Measurements from ENCODE around the gene PPP6R3. TPM values are rescaled to one million over a fixed set of nuclear protein-coding genes. Genes with fewer than 3 reads are reported as not detected.

Gene PPP6R3
- polyA plus RNA-seq, 1 donor from 2014 or later, result 111 TPM

DNA sequence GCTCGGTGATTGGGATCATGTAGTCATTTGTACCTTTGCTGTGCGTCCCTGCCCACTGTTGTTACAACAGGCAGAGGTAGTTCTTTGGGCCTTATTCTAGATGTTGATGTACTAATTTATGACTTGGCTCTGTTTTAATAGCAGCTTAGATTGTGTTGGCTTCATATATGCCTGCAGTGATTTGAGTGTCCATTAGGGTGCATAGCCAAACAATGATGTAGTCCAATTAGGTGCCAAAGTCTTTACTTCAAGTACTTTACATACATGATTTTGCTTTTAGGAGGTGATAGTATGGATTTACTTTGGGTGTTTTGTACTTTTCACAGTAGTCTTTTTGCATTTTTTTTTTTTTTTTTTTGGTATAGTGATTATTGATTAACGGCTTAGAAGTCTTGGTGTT is 46.4 kb downstream of the PPP6R3 start:
- Histone ChIP-seq H3K27ac (ENCODE audit: low read length) (no peak overlapping the region), H3K9me2 (ENCODE audit: insufficient read depth, low read length) (no peaks in the 10 kb centered on the region), H3K27me3 (ENCODE audit: insufficient read depth, low read depth, low read length) (no peaks in the 10 kb centered on the region), H3K4me3 (ENCODE audit: low read length) (no peak overlapping the region), H3K79me2 (replicated peaks; ENCODE audit: insufficient read depth, low read length) (peaks cover 80% of the 10 kb centered on the region), H3K4me2 (ENCODE audit: low read length) (no peak overlapping the region), H3F3A (ENCODE audit: insufficient read depth, low read length, poor library complexity, severe bottlenecking) (no peaks in the 10 kb centered on the region), H4K20me1 (ENCODE audit: insufficient read depth) (no peaks in the 10 kb centered on the region), H3K9me3 (ENCODE audit: low read length) (no peaks in the 10 kb centered on the region), H3K36me3 (ENCODE audit: insufficient read depth, low read length) (no peaks in the 10 kb centered on the region), H2AFZ (ENCODE audit: low read depth, low read length) (no peak overlapping the region), H3K9ac (ENCODE audit: low read length) (no peak overlapping the region)
- TF ChIP-seq EP300 (conservative IDR thresholded peaks at IDR 0.05; ENCODE audit: poor library complexity, severe bottlenecking), result no peak
- TF ChIP-seq TAF1 (IDR thresholded peaks at IDR 0.05; ENCODE audit: low read depth), result no peak
- TF ChIP-seq MXI1 (conservative IDR thresholded peaks at IDR 0.05; ENCODE audit: poor library complexity, severe bottlenecking), result no peak
- TF ChIP-seq, protein P1, sequence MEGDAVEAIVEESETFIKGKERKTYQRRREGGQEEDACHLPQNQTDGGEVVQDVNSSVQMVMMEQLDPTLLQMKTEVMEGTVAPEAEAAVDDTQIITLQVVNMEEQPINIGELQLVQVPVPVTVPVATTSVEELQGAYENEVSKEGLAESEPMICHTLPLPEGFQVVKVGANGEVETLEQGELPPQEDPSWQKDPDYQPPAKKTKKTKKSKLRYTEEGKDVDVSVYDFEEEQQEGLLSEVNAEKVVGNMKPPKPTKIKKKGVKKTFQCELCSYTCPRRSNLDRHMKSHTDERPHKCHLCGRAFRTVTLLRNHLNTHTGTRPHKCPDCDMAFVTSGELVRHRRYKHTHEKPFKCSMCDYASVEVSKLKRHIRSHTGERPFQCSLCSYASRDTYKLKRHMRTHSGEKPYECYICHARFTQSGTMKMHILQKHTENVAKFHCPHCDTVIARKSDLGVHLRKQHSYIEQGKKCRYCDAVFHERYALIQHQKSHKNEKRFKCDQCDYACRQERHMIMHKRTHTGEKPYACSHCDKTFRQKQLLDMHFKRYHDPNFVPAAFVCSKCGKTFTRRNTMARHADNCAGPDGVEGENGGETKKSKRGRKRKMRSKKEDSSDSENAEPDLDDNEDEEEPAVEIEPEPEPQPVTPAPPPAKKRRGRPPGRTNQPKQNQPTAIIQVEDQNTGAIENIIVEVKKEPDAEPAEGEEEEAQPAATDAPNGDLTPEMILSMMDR (IDR thresholded peaks at IDR 0.05; ENCODE audit: poor library complexity, severe bottlenecking), result no peak
- no peak for TF ChIP-seq EZH2 (IDR thresholded peaks at IDR 0.05; ENCODE audit: borderline replicate concordance, insufficient read depth, low read length, poor library complexity, severe bottlenecking)
- TF ChIP-seq SMC3 (conservative IDR thresholded peaks at IDR 0.05; ENCODE audit: poor library complexity), result no peak
- TF ChIP-seq, protein P2, sequence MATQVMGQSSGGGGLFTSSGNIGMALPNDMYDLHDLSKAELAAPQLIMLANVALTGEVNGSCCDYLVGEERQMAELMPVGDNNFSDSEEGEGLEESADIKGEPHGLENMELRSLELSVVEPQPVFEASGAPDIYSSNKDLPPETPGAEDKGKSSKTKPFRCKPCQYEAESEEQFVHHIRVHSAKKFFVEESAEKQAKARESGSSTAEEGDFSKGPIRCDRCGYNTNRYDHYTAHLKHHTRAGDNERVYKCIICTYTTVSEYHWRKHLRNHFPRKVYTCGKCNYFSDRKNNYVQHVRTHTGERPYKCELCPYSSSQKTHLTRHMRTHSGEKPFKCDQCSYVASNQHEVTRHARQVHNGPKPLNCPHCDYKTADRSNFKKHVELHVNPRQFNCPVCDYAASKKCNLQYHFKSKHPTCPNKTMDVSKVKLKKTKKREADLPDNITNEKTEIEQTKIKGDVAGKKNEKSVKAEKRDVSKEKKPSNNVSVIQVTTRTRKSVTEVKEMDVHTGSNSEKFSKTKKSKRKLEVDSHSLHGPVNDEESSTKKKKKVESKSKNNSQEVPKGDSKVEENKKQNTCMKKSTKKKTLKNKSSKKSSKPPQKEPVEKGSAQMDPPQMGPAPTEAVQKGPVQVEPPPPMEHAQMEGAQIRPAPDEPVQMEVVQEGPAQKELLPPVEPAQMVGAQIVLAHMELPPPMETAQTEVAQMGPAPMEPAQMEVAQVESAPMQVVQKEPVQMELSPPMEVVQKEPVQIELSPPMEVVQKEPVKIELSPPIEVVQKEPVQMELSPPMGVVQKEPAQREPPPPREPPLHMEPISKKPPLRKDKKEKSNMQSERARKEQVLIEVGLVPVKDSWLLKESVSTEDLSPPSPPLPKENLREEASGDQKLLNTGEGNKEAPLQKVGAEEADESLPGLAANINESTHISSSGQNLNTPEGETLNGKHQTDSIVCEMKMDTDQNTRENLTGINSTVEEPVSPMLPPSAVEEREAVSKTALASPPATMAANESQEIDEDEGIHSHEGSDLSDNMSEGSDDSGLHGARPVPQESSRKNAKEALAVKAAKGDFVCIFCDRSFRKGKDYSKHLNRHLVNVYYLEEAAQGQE (IDR thresholded peaks at IDR 0.05; ENCODE audit: borderline replicate concordance), result no peak
- no peak for TF ChIP-seq RAD21 (conservative IDR thresholded peaks at IDR 0.05)
- TF ChIP-seq POLR2AphosphoS5 (IDR thresholded peaks at IDR 0.05), result no peak

DNA sequence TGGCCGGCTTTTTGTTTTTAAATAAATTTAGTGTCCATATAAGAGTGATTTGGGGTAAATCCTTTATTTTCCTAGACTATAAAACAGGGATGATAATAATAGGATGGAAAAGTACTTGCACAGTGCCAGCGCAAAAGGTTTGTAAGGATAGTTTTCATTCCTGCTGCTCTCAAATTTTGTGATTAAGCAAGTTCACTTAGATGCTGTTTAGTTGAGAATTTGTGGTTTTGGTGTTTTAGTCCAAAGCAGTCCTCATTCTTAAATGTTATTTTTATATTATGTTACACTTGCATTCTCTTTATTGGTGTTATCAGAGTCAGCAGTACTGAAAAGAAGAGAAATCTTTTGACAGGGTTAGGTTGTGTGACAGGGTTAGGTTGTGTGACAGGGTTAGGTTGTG is 47.9 kb downstream of the PPP6R3 start:
- Histone ChIP-seq H3K27me3 (ENCODE audit: insufficient read depth, low read depth, low read length) (no peaks in the 10 kb centered on the region), H3K79me2 (replicated peaks; ENCODE audit: insufficient read depth, low read length) (peaks cover 77% of the 10 kb centered on the region), H3K9me2 (ENCODE audit: insufficient read depth, low read length) (no peaks in the 10 kb centered on the region), H3K36me3 (ENCODE audit: insufficient read depth, low read length) (no peaks in the 10 kb centered on the region), H3K9ac (ENCODE audit: low read length) (no peak overlapping the region), H3K4me2 (ENCODE audit: low read length) (no peak overlapping the region), H3K4me3 (ENCODE audit: low read length) (no peak overlapping the region), H3F3A (ENCODE audit: insufficient read depth, low read length, poor library complexity, severe bottlenecking) (no peaks in the 10 kb centered on the region), H2AFZ (ENCODE audit: low read depth, low read length) (no peak overlapping the region), H3K27ac (ENCODE audit: low read length) (no peak overlapping the region), H4K20me1 (ENCODE audit: insufficient read depth) (no peaks in the 10 kb centered on the region), H3K9me3 (ENCODE audit: low read length) (no peaks in the 10 kb centered on the region)
- TF ChIP-seq EZH2 (IDR thresholded peaks at IDR 0.05; ENCODE audit: borderline replicate concordance, insufficient read depth, low read length, poor library complexity, severe bottlenecking) (no peak), RAD21 (conservative IDR thresholded peaks at IDR 0.05) (no peak), POLR2AphosphoS5 (IDR thresholded peaks at IDR 0.05) (no peak), EP300 (conservative IDR thresholded peaks at IDR 0.05; ENCODE audit: poor library complexity, severe bottlenecking) (no peak), TAF1 (IDR thresholded peaks at IDR 0.05; ENCODE audit: low read depth) (no peak), MXI1 (conservative IDR thresholded peaks at IDR 0.05; ENCODE audit: poor library complexity, severe bottlenecking) (no peak), SMC3 (conservative IDR thresholded peaks at IDR 0.05; ENCODE audit: poor library complexity) (no peak)
- TF ChIP-seq, protein P2 (IDR thresholded peaks at IDR 0.05; ENCODE audit: borderline replicate concordance), result no peak

All from neural cell (in vitro differentiated cells).